ENCODE results near the gene VPS37C.

DNA sequence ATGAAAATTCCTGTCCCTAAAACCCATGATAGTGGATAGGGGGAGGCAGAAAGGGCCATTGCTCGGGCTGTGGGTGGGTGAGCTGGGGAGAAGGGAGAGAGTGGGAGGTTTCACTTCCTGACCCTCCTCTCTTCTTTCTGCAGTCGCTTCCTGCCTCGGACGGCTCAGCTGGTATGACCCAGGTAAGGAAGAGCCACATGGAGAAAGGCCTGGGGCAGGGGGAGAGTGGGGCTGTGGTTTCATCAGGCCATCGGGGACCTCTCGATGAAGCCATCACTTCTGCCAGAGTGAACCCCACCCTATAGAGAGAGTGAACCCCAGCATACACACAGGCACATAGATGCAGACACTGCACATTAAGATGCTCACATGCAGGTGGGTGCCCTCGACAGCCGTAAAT is 46.3 kb downstream of the VPS37C start:
- TF ChIP-seq, protein P1, sequence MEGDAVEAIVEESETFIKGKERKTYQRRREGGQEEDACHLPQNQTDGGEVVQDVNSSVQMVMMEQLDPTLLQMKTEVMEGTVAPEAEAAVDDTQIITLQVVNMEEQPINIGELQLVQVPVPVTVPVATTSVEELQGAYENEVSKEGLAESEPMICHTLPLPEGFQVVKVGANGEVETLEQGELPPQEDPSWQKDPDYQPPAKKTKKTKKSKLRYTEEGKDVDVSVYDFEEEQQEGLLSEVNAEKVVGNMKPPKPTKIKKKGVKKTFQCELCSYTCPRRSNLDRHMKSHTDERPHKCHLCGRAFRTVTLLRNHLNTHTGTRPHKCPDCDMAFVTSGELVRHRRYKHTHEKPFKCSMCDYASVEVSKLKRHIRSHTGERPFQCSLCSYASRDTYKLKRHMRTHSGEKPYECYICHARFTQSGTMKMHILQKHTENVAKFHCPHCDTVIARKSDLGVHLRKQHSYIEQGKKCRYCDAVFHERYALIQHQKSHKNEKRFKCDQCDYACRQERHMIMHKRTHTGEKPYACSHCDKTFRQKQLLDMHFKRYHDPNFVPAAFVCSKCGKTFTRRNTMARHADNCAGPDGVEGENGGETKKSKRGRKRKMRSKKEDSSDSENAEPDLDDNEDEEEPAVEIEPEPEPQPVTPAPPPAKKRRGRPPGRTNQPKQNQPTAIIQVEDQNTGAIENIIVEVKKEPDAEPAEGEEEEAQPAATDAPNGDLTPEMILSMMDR (IDR thresholded peaks at IDR 0.05) = no peak
- TF ChIP-seq EZH2 (IDR thresholded peaks at IDR 0.05) = no peak
